GM21786 (cell line): ENCODE data around the gene SNED1.
A peak's percentile ranks its signal among the peaks of the same experiment; 100 is the strongest.

Experiments used
- ATAC-seq: cut with Tn5 transposase; IDR thresholded peaks from one replicate; pipeline ENCODE4 v1.9.1; 2021; ENCODE audit not compliant: unreplicated experiment

SNED1 gene

GRCh38 chr2:241020629-241021190 is 22.3 kb downstream of the SNED1 start:
- ATAC-seq, result no peak

GRCh38 chr2:241025639-241026038 is 27.2 kb downstream of the SNED1 start:
- no peak for ATAC-seq

- ATAC-seq, result no peak
Observed at GRCh38 chr2:241029599-241030332, 31.3 kb downstream of the SNED1 start.

GRCh38 chr2:241030333-241030680 is 31.9 kb downstream of the SNED1 start:
- no peak for ATAC-seq

GRCh38 chr2:241030883-241031282 is 32.5 kb downstream of the SNED1 start:
- no peak for ATAC-seq

- no peak for ATAC-seq
Observed at GRCh38 chr2:241031436-241032165, 33.2 kb downstream of the SNED1 start.

GRCh38 chr2:241033336-241033987 is 35.0 kb downstream of the SNED1 start:
- ATAC-seq, result no peak

- no peak for ATAC-seq
Observed at GRCh38 chr2:241033994-241034393, 35.6 kb downstream of the SNED1 start.

GRCh38 chr2:241034490-241035141 is 36.2 kb downstream of the SNED1 start:
- no peak for ATAC-seq

- ATAC-seq, result no peak
Observed at GRCh38 chr2:241035142-241035817, 36.9 kb downstream of the SNED1 start.

- peak; percentile 11 for ATAC-seq
Observed at GRCh38 chr2:241035818-241036396, 37.5 kb downstream of the SNED1 start.

GRCh38 chr2:241036397-241036963 is 38.1 kb downstream of the SNED1 start:
- ATAC-seq, result peak; percentile 73

GRCh38 chr2:241036964-241037421 is 38.6 kb downstream of the SNED1 start:
- peak; percentile 1 for ATAC-seq

- no peak for ATAC-seq
Observed at GRCh38 chr2:241037498-241037897, 39.1 kb downstream of the SNED1 start.

- no peak for ATAC-seq
Observed at GRCh38 chr2:241038374-241039180, 40.2 kb downstream of the SNED1 start.

- no peak for ATAC-seq
Observed at GRCh38 chr2:241039416-241039815, 41.0 kb downstream of the SNED1 start.

GRCh38 chr2:241040081-241040803 is 41.8 kb downstream of the SNED1 start:
- ATAC-seq, result no peak

GRCh38 chr2:241041589-241042158 is 43.3 kb downstream of the SNED1 start:
- peak; percentile 78 for ATAC-seq
